ENCODE results near the gene GDF3.
"Not testable (repeated sequence)": the region's sequence is repeated elsewhere in the genome, so short reads cannot be mapped to it uniquely, and the experiment has no call there.

GDF3 gene

DNA sequence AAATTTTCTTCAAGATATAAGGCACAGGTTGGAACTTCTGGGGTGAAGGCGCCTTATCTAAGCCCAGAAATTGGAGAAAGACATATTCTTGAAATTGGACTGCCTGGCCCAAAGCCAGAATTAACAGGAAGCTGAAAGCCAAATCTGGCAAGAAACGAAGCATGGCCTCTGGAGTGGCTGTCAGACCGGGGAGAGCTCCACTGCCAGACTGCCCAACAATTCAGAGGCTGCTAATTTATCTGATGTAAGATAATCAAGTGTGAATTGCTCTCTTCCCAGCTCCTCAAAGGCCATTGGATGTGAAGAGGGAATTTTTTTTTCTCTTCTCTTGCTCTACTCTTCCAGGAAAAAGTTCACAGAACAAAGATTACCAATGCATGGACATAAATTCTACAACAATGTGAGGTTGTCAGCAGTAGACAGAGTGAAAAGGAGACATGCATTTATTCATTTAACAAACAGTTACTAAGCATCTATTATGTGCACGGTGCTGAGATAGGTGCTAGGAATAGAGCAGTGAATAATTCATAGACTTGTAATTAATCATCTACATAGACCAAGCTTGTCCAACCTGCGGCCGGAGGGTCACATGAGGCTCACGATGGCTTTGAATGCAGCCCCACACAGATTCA, at the start of gene GDF3:
Gene GDF3, minus strand, starts transcription at position 210 of the 632 bp plus-strand sequence. Its CDS starts 47 bp downstream, at position 163.
- DNase-seq, result no peak

DNA sequence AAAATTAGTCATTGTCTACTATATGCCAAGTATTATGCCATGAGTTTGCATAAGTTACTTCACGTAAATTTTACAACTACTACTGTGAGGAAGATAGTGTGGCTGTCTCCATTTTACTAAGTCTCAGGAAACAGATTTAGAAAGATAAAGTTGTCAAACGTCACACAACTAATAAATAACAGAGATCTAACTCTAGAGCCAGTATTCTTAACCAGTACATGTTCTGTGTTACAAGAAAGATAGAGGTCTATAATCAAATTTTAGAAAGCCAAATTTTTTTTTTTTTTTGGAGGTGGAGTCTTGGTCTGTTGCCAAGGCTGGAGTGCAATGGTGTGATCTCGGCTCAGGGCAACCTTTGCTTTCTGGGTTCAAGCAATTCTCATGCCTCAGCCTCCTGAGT, 37.4 kb upstream of the GDF3 start:
- no peak for DNase-seq

DNA sequence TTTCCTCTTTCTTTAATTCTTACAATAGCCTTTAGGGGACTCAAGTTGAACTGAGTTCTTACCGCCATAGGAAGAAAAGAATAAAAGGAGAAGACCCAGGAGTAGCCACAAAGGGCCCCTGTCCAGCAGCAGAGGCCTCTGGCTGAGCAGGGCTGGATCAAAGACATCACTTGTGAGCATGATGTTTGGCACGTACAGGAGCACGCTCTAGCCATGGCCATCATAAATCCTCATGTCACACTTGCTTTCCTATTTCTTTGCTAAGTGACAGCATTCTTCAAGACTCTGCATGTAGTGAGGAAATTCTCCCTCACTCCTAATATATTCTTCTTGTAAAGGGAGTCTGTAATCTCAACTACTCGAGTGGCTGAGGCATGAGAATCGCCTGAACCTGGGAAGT, 35.9 kb upstream of the GDF3 start:
- no peak for DNase-seq

DNA sequence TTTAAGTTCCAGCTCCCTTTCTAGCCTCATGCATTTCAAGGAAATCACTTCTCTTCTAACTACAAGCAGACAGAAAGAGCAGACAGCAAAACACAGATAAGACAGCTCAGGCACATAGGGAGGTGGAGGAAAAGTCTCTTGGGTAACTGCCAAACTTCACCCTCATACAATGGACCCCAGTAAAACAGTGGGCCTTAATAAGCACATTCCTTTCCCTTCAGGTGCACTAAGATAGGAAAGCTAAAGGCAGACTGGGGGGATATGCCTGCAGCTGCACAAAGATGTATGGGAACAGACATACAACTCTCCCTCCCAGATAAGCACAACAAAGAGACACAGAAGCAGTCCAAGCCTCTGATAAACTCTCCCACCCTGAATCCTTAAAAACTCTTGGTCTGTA, 35.4 kb upstream of the GDF3 start:
- DNase-seq, result not testable (repeated sequence)

DNA sequence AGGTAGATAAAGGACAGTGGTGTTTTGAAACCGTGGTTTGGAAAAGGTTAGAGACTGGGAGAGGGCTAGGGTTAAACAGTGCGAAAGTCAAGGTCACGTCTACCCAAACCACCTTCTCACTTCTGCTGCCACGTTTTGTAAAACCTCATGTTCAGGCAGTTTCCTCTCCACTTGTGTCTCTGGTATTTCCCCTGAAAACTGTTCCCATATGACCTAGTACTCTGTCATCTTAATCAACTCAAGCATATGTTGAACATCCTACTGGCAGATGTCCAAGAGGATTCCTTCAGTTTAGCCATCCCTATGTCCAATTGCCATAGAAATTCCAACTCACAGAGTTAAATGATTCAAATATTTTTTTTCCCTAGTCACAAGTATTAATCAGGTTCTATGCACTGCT, 34.2 kb upstream of the GDF3 start:
- DNase-seq, result peak; percentile 41

DNA sequence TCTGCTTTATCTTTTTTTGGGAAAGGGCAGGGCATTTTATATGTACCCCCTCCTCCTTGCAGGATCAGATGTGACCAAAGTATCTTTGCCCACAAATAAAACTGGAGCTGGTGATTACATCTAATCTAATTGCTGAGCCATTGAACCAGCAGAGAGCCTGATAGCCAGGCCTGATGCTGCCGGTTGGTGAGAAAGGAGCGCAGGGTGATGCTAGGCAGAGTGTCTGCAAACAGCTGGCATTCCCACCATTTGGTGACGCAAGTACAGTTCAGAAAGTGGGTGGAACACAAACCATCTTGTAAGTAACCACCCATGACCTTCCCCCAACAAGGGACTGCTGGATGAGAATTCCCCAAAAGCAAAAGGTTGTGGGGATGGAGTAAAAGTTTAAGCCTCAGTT, 28.4 kb upstream of the GDF3 start:
- DNase-seq, result no peak

DNA sequence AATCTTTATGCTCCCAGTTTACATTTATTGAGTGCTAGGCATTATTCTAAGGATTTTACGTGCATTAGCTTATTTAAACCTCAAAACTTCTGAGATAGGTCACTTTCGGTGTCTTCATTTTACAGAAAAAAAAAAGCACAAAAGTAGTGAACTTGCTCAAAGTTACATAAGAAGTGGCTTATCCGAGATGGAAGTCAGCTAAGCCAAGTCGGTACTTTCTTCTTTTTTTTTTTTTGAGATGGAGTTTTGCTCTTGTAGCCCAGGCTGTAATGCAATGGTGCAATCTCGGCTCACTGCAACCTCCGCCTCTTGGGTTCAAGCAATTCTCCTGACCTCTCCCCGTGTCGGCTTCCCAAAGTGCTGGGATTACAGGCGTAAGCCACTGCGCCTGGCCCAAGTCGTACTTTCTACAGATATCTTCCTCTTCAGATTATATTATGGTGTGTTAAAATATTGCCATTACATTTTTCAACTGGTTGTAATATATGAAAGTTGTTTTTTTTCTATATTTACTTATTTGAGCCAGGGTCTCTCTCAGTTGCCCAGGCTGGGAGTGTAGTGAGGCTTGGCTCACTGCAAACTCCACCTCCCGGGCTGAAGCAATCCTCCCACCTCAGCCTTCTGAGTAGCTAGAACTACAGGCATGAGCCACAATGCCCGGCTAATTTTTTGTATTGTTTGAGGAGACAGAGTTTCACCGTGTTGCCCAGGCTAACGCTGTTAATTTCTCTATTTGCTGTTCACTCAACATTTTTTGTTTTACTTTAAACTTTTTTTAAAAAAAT, 24.6 kb upstream of the GDF3 start:
- no peak for DNase-seq

DNA sequence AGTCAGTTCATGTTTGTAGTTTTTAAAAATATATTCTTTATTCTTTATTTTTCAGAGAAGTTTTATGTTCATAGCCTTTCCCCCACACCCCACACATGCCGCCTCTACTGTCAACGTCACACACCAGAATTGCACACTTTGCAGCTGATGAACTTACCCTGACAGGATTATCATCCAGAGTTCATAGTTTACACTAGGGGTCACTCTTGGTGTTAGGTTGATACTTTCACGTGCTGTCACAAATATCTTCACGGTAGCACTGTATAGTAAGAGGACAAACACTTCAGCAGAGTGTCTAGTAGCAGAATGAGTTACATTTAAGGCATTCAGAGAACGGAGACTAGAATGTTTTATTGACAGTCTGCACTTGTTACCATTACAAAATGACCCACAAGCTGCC, 20.8 kb upstream of the GDF3 start:
- peak; percentile 37 for DNase-seq

DNA sequence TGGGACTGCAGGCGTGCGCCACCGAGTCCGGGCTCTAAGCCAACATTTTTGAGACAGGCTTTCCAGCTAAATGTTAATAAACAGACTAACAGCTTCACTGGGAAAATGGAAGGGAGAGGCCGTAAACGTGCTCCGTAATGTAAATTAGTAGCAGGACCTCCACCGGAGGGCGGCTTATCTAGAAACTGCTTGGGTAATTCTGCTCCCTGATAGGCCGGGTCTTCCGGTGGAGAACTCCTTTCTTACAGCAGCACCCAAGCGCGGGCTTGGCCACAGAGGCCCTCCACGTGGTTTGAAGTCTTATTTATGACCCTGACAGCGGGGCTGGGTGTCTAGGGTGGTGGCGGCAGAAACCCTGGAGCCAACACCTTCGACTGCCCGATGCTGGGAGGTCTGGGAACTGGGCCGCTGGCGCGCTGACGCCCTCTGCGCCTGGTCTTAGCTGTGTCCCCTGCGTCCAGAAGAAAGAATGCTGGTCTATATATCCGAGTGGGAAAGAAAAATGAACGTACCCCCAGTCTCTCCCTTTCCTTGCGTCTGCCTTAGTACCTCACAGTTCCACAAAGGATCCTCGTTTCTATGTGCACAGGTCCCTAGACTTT, 17.4 kb upstream of the GDF3 start:
- no peak for DNase-seq

DNA sequence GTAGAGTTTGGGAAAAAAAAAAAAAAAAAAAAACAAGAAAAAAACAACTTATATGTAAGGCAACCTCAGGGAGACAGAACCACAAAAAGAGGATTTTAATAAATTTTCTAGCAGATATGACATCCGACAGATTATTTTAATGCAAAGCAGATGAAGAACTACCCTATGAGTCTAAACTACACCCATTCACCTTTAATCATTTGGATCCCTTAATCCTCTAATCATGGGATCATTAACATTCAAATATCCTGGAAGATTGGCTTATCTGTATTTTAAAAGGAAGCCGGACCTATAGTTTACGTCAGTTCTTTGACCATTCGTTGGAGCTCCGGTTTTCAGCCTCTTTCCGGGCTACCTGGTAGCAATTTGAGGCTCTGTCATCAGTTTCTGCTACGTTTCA, 15.6 kb upstream of the GDF3 start, which contains the start of gene DPPA3:
Gene DPPA3, plus strand, starts transcription at position 301 of the 400 bp plus-strand sequence. CDS start 138 bp downstream, outside the sequence.
- no peak for DNase-seq

DNA sequence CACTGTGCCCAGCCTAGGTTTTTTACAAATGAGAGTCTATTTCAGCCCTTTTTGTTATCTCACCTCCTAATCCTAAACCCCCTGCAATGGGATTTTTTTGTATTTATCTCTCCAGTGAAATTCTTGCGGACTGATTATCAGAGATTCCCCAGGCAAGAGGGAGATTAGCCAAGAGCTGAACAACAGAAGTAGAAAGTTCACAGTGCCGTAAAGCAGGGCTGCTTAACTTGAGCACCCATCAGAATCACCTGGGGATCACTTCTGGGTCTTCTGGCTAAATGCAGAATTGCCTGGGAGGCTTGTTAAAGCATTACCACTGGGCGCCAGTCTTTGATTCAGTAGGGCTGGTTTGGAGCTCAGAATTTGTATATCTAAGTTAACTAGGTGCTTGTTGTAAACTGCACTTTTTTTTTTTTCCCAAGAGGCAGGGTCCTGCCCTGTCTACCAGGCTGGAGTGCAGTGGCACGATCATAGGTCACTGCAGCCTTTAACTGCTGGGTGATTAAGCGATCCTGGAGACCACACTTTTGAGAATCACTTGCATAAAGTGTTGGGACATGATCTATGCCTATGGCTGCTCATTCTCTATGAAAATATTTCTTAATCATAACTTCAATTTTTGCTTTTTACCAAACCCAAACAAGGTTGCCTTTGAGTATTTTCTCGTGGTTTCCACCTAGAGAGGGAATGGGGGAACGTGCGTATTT, 14.5 kb upstream of the GDF3 start:
- DNase-seq, result no peak

DNA sequence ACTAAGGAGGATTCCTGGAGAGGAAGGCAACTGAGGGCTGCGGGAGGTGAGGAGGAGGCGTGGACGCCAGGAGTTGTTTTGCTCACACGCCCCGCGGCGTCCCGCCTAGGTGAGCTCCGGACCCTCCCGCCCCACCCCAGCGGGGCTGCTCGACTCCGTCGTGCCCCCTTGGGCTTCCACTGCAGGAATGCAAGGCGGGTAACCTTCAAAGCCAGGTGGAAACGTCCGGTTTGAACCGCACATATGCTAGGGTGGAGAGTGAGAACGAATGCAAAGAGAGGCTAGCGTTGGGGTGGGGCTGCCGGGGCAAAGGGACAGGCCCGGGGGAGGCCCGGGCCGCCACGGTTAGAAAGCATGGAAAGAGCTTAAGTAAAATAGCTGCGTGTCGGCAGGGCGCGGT, 10.3 kb upstream of the GDF3 start:
- DNase-seq, result no peak

DNA sequence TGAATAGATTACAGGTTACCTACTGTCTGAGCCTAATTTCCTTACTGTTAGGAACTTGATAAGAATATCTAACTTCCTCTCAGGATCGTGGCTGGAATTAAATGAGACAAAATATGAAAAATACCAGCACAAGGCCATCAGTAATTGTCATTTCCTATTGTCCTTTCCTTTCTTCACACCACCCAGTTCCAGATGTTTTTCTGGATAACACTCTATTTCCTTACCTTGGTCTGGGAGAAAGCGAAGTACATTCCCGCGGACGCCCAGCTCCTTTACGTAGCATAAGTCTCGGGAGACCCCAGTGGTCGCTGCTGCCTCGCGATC, 376 bp downstream of the GDF3 start:
- no peak for DNase-seq

DNA sequence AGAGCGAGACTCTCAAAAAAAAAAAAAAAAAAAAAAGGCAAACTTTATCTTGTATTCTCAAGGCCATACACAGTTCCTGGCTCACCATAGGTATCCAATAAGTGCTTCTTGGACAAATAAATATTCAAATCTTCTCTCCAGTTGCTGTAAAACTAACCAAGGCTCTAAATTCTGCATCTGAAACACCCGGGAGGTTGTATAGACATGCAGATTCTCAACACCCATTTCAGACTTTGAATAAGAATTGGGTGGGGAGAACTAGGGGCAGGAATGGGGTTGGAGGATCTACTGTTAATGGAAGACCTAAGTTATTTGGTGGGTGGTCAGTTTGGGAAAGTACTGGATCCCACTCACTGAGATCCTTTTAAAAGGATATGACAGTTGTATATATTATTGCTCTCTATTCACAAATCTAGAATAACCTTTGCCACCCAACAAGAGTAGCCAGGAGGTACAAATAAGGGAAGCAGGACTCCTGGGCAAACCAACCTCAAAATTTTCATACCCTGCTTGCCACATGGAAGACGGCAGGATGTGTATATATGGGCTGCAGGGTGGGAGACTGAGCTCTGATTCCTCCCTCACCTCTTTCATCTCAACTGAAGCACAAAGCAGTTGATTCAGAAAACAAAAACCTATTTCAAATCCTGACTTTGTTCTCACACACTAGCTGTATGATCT, 879 bp downstream of the GDF3 start:
- DNase-seq, result no peak

DNA sequence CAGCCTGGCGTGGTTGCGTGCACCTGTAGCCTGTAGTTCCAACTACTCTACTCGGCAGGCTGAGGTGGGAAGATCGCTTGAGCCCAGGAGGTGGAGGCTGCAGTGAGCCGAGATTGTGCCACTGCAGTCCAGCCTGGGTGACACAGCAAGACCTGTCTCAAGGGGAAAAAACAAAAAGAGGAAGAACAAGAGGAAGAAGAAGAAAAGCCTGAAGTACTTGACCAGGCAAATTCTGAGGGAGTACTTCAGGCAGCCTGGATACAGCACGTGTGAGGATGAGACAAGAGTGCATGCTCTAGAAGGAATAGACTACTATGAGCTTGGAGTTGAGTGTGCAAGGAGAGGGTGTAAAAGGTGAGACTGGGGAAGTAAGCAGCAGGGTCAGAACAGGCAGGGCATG, 1.8 kb downstream of the GDF3 start:
- no peak for DNase-seq

DNA sequence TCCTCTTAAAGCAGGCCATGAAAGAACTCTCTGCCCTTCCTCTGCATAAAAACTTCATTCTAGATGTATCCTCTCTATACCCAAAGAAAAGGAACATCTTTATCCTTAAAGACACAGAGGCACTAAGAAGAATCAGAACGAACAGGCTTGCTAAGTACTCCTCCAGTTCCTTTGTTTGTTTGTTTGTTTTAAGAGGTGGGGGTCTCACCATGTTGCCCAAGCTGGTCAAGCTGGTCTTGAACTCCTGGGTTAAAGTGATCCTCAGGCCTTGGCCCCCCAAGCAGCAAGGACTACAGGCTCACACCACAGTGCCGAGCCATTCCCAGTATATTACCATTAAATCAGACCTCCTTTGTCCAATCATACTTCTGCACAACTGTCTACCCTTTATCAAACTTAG, 14.0 kb downstream of the GDF3 start:
- DNase-seq, result no peak

DNA sequence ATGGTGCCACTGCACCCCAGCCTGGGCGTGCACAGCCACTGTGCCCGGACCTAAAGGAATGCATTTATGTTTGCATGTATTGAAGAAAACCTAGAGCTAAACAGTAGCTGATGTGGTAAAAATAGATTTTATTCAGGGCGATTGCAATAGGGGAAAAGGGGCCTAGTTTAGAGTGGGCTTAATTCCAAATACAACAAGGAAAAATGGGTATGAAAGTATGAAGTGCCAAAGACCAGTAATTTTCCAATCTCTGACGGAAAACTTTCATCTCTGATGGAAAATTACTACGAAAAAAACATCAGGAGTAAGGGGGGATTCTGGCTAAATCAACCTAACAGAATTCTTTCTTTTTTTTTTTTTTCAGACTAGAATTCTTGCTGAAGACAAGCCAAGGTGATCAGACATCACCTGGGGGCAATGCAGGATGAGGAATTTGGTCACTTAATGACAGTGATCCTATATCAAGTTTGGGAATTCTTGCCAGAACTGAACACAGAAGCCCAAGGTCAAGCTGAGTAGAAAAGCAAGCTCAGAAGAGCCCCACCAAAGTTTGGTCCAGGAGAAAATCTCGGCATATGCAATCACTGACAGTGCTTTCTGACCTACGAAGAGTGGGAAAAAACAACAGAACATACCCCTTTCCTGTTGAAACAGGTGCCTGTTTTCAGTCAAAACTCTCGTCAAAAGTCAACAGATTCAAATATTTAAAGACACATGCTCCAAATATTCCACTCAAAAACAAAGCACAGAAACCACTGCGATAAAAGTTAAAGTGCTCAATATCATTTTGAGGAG, 16.1 kb downstream of the GDF3 start:
- no peak for DNase-seq

DNA sequence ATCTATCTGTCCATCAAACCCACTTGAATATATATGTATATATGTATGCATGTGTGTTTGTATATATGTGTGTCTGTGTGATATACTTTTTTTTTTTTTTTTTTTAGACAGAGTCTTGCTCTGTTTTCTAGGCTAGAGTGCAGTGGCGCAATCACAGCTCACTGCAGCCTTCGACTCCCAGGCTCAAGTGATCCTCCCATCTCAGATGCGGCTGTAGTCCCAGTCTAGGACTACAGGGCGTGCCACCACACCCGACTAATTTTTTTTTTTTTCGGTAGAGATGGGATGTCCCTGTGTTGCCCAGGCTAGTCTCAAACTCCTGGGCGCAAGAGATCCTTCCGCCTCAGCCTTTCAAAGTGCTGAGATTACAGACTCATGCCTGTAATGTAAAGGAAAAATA, 16.8 kb downstream of the GDF3 start:
- DNase-seq, result no peak

DNA sequence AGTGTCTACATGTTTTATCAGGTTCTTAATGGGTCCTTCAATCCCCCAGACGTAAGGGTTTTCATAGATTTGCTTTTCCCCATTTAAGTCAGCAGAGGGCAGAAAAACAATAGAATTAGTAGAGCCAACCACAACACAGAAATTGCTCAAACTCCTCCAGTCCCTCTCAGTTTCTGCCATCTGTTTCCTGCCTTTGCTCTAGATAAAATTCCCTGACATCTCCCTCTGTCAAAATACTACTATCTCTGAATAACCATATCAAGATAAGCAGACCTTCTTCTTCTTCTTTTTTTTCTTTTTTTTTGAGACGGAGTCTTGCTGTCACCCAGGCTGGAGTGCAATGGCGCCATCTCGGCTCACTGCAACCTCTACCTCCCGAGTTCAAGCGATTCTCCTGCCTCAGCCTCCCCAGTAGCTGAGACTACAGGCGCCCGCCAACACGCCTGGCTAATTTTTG, 18.1 kb downstream of the GDF3 start:
- DNase-seq, result peak; percentile 64

DNA sequence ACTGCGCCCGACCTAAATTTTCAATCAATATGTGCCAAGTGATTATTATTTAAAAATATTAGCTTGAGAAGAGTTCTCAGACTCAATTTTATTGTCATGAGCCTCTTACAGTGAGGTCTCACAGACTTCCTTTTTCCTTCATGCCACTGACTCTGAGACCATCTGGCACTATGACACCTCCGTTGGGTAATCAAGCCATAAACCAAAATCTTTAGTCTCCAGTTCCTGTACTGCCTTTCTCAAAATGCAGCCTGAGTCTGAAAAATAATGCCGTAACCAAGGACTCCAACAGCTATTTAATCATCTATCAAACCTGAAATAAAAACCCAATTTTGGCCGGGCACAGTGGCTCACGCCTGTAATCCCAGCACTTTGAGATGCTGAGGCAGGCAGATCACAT, 20.1 kb downstream of the GDF3 start:
- DNase-seq, result not testable (repeated sequence)

DNA sequence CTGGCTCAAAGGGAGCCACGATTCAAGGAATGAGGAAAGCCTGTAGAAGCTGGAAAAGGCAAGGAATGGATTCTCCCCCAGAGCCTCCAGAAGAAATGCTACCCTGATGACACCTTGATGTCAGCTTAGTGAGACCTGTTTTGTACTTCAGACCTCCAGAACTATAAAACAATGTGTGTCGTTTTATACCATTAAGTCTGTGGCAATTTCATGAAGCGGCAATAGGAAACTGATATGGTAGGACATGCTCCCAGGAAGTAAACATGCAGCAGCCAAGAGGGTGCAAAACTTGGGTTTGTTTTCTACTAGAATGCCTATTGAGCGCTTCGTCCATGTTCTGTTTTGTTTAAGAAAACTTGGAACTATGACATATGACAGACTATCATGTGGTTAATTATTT, 27.4 kb downstream of the GDF3 start:
- DNase-seq, result no peak

DNA sequence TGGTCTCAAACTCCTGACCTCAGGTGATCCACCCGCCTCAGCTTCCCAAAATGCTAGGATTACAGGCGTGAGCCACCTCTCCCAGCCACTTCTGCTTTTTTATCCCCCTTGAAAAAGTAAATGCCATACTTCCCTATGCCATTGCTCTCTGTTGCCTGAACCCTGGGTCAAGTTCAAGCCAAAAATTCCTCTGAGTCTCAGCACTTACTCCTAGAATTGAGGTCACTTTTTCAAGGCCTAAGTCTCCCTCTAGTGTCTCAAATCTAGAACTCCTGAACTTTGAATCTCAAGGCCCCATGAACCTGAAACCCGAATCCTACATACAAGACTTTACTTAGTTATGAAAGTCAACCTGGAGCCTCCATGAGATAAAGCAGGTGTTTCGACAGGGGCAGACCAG, 28.4 kb downstream of the GDF3 start:
- DNase-seq, result peak; percentile 48
